ENCODE measurements around the gene SLC39A11. TPM values are rescaled to one million over a fixed set of nuclear protein-coding genes. Genes with fewer than 3 reads are reported as not detected.

The SLC39A11 gene
- total RNA-seq, 1 donor from 2014 or later: 16.3 TPM

GRCh38 chr17:72945473-72945872 lies 147.0 kb downstream of the SLC39A11 start:
- Mint-ChIP-seq H3K36me3 (ENCODE audit: unreplicated experiment) (no peaks in the 10 kb centered on the region), H3K27ac (ENCODE audit: unreplicated experiment) (no peak overlapping the region)

GRCh38 chr17:72943826-72944689 lies 148.4 kb downstream of the SLC39A11 start:
- no peak overlapping the region for H3K4me3 Mint-ChIP-seq (ENCODE audit: unreplicated experiment)
- H3K9me3 Mint-ChIP-seq (ENCODE audit: unreplicated experiment): peaks cover 6% of the 10 kb centered on the region
- TF ChIP-seq CTCF (IDR thresholded peaks at IDR 0.05; ENCODE audit: partially characterized antibody, unreplicated experiment): no peak
- no peak overlapping the region for H3K27ac Mint-ChIP-seq (ENCODE audit: unreplicated experiment)
- H3K27me3 Mint-ChIP-seq (ENCODE audit: unreplicated experiment): peaks cover 5% of the 10 kb centered on the region
- no peaks in the 10 kb centered on the region for H3K36me3 Mint-ChIP-seq (ENCODE audit: unreplicated experiment)
- H3K4me1 Mint-ChIP-seq (ENCODE audit: low read depth, unreplicated experiment): peaks cover 30% of the 10 kb centered on the region
- DNase-seq: no peak

More at GRCh38 chr17:72945473-72945872, 147.0 kb downstream of the SLC39A11 start:
- DNase-seq: no peak
- peaks cover 6% of the 10 kb centered on the region for H3K9me3 Mint-ChIP-seq (ENCODE audit: unreplicated experiment)
- H3K4me1 Mint-ChIP-seq (ENCODE audit: low read depth, unreplicated experiment): peaks cover 40% of the 10 kb centered on the region
- no peak overlapping the region for H3K4me3 Mint-ChIP-seq (ENCODE audit: unreplicated experiment)
- TF ChIP-seq CTCF (IDR thresholded peaks at IDR 0.05; ENCODE audit: partially characterized antibody, unreplicated experiment): no peak
- peaks cover 5% of the 10 kb centered on the region for H3K27me3 Mint-ChIP-seq (ENCODE audit: unreplicated experiment)

GRCh38 chr17:72942579-72942978 lies 149.9 kb downstream of the SLC39A11 start:
- no peak for TF ChIP-seq CTCF (IDR thresholded peaks at IDR 0.05; ENCODE audit: partially characterized antibody, unreplicated experiment)
- no peak overlapping the region for H3K4me3 Mint-ChIP-seq (ENCODE audit: unreplicated experiment)

GRCh38 chr17:72940496-72940895 lies 152.0 kb downstream of the SLC39A11 start:
- peaks cover 2% of the 10 kb centered on the region for H3K27me3 Mint-ChIP-seq (ENCODE audit: unreplicated experiment)
- no peak for DNase-seq
- H3K27ac Mint-ChIP-seq (ENCODE audit: unreplicated experiment): no peak overlapping the region
- no peak for TF ChIP-seq CTCF (IDR thresholded peaks at IDR 0.05; ENCODE audit: partially characterized antibody, unreplicated experiment)
- H3K36me3 Mint-ChIP-seq (ENCODE audit: unreplicated experiment): no peaks in the 10 kb centered on the region
- H3K4me3 Mint-ChIP-seq (ENCODE audit: unreplicated experiment): no peak overlapping the region
- H3K4me1 Mint-ChIP-seq (ENCODE audit: low read depth, unreplicated experiment): peaks cover 23% of the 10 kb centered on the region
- H3K9me3 Mint-ChIP-seq (ENCODE audit: unreplicated experiment): peaks cover 3% of the 10 kb centered on the region

More at GRCh38 chr17:72942579-72942978, 149.9 kb downstream of the SLC39A11 start:
- no peak overlapping the region for H3K27ac Mint-ChIP-seq (ENCODE audit: unreplicated experiment)
- DNase-seq: no peak
- H3K4me1 Mint-ChIP-seq (ENCODE audit: low read depth, unreplicated experiment): peaks cover 38% of the 10 kb centered on the region
- peaks cover 3% of the 10 kb centered on the region for H3K9me3 Mint-ChIP-seq (ENCODE audit: unreplicated experiment)
- H3K36me3 Mint-ChIP-seq (ENCODE audit: unreplicated experiment): no peaks in the 10 kb centered on the region
- H3K27me3 Mint-ChIP-seq (ENCODE audit: unreplicated experiment): peaks cover 2% of the 10 kb centered on the region

GRCh38 chr17:72938482-72938881 lies 154.0 kb downstream of the SLC39A11 start:
- Mint-ChIP-seq H3K27me3 (ENCODE audit: unreplicated experiment) (peaks cover 2% of the 10 kb centered on the region), H3K36me3 (ENCODE audit: unreplicated experiment) (no peaks in the 10 kb centered on the region), H3K27ac (ENCODE audit: unreplicated experiment) (no peak overlapping the region), H3K4me3 (ENCODE audit: unreplicated experiment) (no peak overlapping the region), H3K4me1 (ENCODE audit: low read depth, unreplicated experiment) (peaks cover 13% of the 10 kb centered on the region), H3K9me3 (ENCODE audit: unreplicated experiment) (no peaks in the 10 kb centered on the region)
- no peak for TF ChIP-seq CTCF (IDR thresholded peaks at IDR 0.05; ENCODE audit: partially characterized antibody, unreplicated experiment)
- DNase-seq: no peak
